HFFc6 (cell line): ENCODE results near the gene ACER3. TPM values are rescaled to one million over a fixed set of nuclear protein-coding genes. Genes with fewer than 3 reads are reported as not detected.

Source experiments
- DNase-seq: peaks from one replicate; pipeline ENCODE4 v3.0.0-alpha.2; 2018
- H3K27ac Mint-ChIP-seq: 2 replicates; pipeline ENCODE4 v1.8.0; 2020; ENCODE audit warnings: mild to moderate bottlenecking, mixed read lengths
- H3K27me3 Mint-ChIP-seq: 2 replicates; pipeline ENCODE4 v1.8.0; 2021; ENCODE audit warnings: mild to moderate bottlenecking, moderate library complexity, mixed read lengths; ENCODE audit not compliant: insufficient read depth
- H3K36me3 Mint-ChIP-seq: 2 replicates; pipeline ENCODE4 v1.8.0; 2021; ENCODE audit warnings: low read depth, mixed read lengths
- H3K4me1 Mint-ChIP-seq: 2 replicates; pipeline ENCODE4 v1.8.0; 2020; ENCODE audit warnings: low read depth, mixed read lengths
- H3K4me3 Mint-ChIP-seq: 2 replicates; pipeline ENCODE4 v1.8.0; 2020; ENCODE audit warnings: mild to moderate bottlenecking, moderate library complexity, mixed read lengths
- H3K9me3 Mint-ChIP-seq: 2 replicates; pipeline ENCODE4 v1.8.0; 2020; ENCODE audit warnings: mild to moderate bottlenecking, mixed read lengths
- CTCF ChIP-seq: fragments of 200-600 bp; sonication (generic); IDR thresholded peaks from 2 replicates; pipeline ENCODE4 v1.5.0; 2021; ENCODE audit warnings: antibody characterized with exemption, mild to moderate bottlenecking
- total RNA-seq, 6 experiments: library from RNA; stranded (reverse); fragmentation: NEBNext Ultra II Directional; extraction: Animal tissue kit (Norgen Biotek cat#: 25700); gene quantifications; 2 replicates in 1 of 6; 3 replicates in 5 of 6; pipeline ENCODE4 v1.2.3, GENCODE V29; 2021

ACER3 gene
- total RNA-seq, 6 experiments from 2014 or later = 13.9 to 18.2 (median 15.3) TPM

DNA sequence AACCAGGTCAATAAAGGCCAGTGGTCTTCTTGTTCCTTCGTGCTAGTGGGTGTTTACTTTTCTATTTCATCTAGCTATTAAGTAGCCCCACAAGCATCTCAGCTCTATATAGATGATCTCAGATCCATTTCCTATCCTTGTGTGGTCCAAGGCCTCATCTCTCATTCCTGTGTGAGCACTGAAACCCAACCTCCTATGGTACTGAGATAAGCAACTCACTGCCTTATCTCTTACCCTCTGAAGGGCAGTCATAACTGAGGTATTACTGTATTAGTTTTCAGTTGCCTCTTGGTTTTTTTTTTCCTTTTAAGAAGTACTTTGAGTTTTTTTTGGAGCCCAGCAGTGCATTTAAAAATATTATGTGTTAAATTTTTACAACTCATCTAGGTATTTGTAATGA is 28.3 kb downstream of the ACER3 start:
- no peaks in the 10 kb centered on the region for H3K36me3 Mint-ChIP-seq
- TF ChIP-seq CTCF = no peak
- H3K27ac Mint-ChIP-seq = no peak overlapping the region
- H3K4me3 Mint-ChIP-seq = no peak overlapping the region
- no peaks in the 10 kb centered on the region for H3K9me3 Mint-ChIP-seq
- H3K4me1 Mint-ChIP-seq = peaks cover 24% of the 10 kb centered on the region
- H3K27me3 Mint-ChIP-seq = no peaks in the 10 kb centered on the region
- no peak for DNase-seq

DNA sequence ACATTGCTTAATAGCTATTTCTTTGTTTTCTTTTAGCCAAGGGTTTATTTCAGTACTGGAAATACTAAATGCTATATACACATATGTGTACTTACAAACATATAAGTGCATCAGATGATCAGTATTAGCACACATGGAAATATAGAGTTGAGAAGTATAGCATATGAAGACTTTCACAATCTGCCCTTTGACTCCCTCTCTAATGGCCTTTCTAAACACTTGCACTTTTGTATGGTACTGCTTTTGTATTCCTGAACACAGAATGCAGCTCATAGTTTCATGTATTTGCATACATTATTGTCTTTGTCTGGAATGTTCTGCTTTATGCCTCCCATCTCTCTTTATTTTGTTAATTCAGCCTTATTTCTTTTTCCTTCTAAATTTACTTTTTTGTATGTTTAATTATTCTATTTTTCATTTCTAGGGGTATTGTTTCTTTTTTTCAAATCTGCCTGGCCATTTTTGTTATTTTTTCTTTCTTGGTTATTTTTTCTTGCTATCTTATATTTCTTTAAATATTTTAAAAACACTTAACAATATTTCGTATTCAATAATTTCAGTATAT is 28.8 kb downstream of the ACER3 start:
- no peaks in the 10 kb centered on the region for H3K9me3 Mint-ChIP-seq
- TF ChIP-seq CTCF = no peak
- no peaks in the 10 kb centered on the region for H3K36me3 Mint-ChIP-seq
- no peaks in the 10 kb centered on the region for H3K27me3 Mint-ChIP-seq
- no peak overlapping the region for H3K27ac Mint-ChIP-seq
- H3K4me1 Mint-ChIP-seq = peaks cover 24% of the 10 kb centered on the region
- no peak for DNase-seq
- no peak overlapping the region for H3K4me3 Mint-ChIP-seq

DNA sequence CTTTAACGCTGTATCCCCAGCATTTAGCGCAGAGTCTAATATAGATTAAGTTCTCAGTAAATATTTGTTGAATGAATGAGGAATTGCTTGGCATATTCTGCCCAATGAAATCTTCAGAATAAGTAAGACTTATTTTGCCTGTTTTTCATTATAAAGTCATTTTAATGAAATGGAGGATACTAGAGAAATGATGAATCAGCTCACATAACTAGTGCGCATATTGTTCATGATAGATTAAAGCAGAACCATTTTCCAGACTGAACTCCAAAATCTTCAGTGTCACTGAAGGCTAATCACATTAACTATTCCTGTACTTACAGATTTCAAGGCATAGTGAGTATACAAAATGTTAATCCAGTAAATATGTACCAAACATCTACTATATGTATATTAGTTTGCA is 29.6 kb downstream of the ACER3 start:
- no peak for TF ChIP-seq CTCF
- Mint-ChIP-seq H3K27me3 (no peaks in the 10 kb centered on the region), H3K4me3 (no peak overlapping the region), H3K9me3 (no peaks in the 10 kb centered on the region), H3K27ac (no peak overlapping the region), H3K36me3 (no peaks in the 10 kb centered on the region), H3K4me1 (peaks cover 17% of the 10 kb centered on the region)
- no peak for DNase-seq

DNA sequence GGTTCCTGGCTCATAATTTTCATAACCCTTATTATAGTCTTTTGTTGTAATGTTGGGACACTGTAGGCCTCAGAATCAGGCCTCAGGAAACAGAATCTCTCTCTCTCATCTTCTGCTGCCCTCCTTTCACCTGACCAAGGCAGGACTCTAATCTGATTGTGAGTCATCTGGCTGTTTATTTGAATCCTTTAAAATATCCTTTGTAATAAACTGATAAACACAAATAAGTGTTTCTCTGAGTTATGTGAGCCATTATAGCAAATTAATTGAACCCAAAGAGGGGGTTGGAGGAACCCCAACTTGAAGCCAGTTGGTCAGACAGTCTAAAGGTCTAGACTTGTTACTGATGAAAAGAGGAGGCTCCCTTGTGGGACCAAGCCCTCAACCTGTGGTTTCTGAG is 30.6 kb downstream of the ACER3 start:
- Mint-ChIP-seq H3K27ac (no peak overlapping the region), H3K36me3 (no peaks in the 10 kb centered on the region), H3K4me1 (peaks cover 13% of the 10 kb centered on the region), H3K9me3 (no peaks in the 10 kb centered on the region), H3K4me3 (no peak overlapping the region), H3K27me3 (no peaks in the 10 kb centered on the region)
- DNase-seq = no peak
- no peak for TF ChIP-seq CTCF

DNA sequence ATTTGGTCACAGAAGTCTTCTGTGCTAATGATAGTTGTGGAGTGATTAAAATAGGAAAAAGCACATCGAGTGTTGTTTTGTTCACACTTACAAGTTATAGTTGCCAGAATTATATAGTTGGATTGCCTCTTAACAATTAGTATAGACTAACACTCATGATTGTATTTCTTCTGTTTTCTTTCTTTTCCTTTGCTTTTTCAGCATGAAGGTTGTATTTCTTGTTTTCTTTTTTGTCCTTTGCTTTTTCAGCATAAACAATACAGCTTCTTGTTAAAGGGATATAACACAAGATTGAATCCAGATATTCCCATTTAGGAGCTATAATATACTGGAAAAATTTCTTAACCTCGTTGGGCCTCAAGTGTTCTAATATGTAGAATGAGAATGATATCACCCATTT is 31.1 kb downstream of the ACER3 start:
- DNase-seq = no peak
- no peaks in the 10 kb centered on the region for H3K9me3 Mint-ChIP-seq
- H3K27ac Mint-ChIP-seq = no peak overlapping the region
- no peaks in the 10 kb centered on the region for H3K27me3 Mint-ChIP-seq
- TF ChIP-seq CTCF = no peak
- H3K4me3 Mint-ChIP-seq = no peak overlapping the region
- no peaks in the 10 kb centered on the region for H3K36me3 Mint-ChIP-seq
- H3K4me1 Mint-ChIP-seq = peaks cover 13% of the 10 kb centered on the region

GRCh38 chr11:76892306-76892705 is 31.6 kb downstream of the ACER3 start:
- Mint-ChIP-seq H3K36me3 (no peaks in the 10 kb centered on the region), H3K9me3 (no peaks in the 10 kb centered on the region), H3K4me3 (no peak overlapping the region), H3K4me1 (peaks cover 13% of the 10 kb centered on the region), H3K27me3 (no peaks in the 10 kb centered on the region), H3K27ac (no peak overlapping the region)
- TF ChIP-seq CTCF = no peak
- no peak for DNase-seq
